ENCODE data around the gene BICD1.
A peak's percentile ranks its signal among the peaks of the same experiment; 100 is the strongest.

The BICD1 gene

DNA sequence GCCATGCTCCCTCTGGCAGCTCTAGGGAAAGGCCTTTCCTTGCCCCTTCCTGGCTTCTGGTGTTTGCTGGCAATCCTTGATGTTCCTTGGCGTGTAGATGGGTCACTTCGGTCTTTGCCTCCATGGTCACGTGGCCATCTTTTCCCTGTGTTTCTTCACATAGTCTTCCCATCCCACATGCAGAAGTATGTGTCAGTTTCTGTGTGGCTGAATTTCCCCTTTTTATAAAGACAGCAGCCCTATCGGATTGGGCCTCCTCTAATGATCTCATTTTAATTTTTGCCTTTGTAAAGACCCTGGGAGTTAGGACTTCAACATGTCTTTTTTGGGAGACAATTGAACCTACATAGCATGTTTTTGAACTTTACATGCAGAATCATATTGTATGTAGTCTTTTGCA, 185.5 kb downstream of the BICD1 start:
- no peak for DNase-seq (ENCODE audit: low spot score)
- in situ Hi-C loops (cut with MboI; ENCODE audit: low pct_unique_long_range_greater_than_20kb, low sequenced_read_pairs, unreplicated experiment) = loop anchor here (25.0 kb wide), 1 partner anchor 180 kb away; the partner anchor contains the start of gene BICD1
- TF ChIP-seq, protein P1, sequence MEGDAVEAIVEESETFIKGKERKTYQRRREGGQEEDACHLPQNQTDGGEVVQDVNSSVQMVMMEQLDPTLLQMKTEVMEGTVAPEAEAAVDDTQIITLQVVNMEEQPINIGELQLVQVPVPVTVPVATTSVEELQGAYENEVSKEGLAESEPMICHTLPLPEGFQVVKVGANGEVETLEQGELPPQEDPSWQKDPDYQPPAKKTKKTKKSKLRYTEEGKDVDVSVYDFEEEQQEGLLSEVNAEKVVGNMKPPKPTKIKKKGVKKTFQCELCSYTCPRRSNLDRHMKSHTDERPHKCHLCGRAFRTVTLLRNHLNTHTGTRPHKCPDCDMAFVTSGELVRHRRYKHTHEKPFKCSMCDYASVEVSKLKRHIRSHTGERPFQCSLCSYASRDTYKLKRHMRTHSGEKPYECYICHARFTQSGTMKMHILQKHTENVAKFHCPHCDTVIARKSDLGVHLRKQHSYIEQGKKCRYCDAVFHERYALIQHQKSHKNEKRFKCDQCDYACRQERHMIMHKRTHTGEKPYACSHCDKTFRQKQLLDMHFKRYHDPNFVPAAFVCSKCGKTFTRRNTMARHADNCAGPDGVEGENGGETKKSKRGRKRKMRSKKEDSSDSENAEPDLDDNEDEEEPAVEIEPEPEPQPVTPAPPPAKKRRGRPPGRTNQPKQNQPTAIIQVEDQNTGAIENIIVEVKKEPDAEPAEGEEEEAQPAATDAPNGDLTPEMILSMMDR (IDR thresholded peaks at IDR 0.05; ENCODE audit: extremely low read depth, insufficient read depth, missing control alignments) = no peak

DNA sequence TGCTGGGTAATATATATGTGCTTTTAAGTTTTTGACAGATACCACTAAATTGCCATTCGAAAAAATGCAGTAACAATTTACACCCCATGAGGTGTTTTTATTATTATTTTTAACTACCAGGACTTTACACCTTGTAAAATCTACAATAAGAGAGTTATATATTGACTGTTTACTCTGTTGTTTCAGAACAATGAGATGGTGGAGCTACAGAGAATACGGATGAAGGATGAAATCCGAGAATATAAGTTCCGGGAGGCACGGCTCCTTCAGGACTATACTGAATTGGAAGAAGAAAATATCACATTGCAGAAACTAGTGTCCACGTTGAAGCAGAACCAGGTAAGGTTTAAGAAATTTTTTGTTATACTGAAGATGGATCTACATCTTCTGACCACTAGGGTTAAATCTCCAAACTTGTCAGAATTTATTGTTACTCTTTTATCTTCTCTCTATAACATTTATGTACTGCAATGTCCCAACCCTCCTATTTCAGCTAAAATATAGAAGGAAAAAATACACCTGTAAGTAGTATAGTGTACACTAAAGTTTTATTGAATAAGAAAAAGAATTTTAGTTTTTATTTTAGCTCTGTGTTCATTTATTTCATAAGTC, 187.3 kb downstream of the BICD1 start:
- TF ChIP-seq, protein P1 (IDR thresholded peaks at IDR 0.05; ENCODE audit: extremely low read depth, insufficient read depth, missing control alignments) = no peak
- in situ Hi-C loops (cut with MboI; ENCODE audit: low pct_unique_long_range_greater_than_20kb, low sequenced_read_pairs, unreplicated experiment) = loop anchor here (25.0 kb wide), 1 partner anchor 182 kb away; the partner anchor contains the start of gene BICD1
- no peak for DNase-seq (ENCODE audit: low spot score)

DNA sequence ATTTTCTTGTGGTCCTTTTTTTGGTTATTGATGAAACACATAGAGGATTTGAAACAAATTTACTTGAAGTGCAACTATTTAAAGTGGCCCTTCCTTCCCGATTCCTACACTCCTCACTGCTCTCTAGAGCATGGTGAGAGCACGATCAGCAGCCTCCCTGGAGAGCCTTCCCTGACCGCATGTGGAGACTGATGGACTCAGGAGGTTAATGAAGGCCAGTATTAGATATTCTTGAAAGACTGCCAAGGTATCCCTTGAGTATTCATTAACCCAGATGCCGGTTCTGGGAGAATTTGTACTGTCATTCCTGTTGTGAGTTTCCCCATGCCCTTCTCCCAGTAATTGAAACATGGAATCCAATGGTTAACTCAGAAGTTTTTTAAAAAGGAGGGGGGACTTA, 189.9 kb downstream of the BICD1 start:
- no peak for DNase-seq (ENCODE audit: low spot score)
- in situ Hi-C loops (cut with MboI; ENCODE audit: low pct_unique_long_range_greater_than_20kb, low sequenced_read_pairs, unreplicated experiment) = loop anchor here (25.0 kb wide), 1 partner anchor 184 kb away; the partner anchor contains the start of gene BICD1
- TF ChIP-seq, protein P1 (IDR thresholded peaks at IDR 0.05; ENCODE audit: extremely low read depth, insufficient read depth, missing control alignments) = no peak

- DNase-seq (ENCODE audit: low spot score) = no peak
- in situ Hi-C loops (cut with MboI; ENCODE audit: low pct_unique_long_range_greater_than_20kb, low sequenced_read_pairs, unreplicated experiment) = loop anchor here (25.0 kb wide), 1 partner anchor 187 kb away; the partner anchor contains the start of gene BICD1
- TF ChIP-seq, protein P1 (IDR thresholded peaks at IDR 0.05; ENCODE audit: extremely low read depth, insufficient read depth, missing control alignments) = no peak
These were observed 192.3 kb downstream of the BICD1 start for GRCh38 chr12:32298917-32299316.

DNA sequence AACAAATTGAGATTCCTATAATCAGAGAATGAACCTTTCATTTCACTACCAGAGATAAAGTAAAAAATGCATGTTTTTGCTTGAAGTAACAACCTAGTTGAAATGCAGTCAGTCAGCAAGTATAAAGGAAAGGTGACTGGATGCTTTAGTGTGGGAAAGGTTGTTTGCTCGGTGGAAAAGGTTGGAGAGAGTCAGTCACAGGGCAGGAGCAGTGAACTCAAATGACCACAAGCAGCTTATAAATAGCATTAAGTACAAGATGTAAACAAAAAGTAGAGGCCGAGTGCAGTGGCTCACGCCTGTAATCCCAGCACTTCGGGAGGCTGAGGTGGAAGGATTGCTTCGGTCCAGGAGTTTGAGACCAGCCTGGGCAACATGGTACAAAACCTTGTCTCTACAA, 194.6 kb downstream of the BICD1 start:
- in situ Hi-C loops (cut with MboI; ENCODE audit: low pct_unique_long_range_greater_than_20kb, low sequenced_read_pairs, unreplicated experiment) = loop anchor here (10.0 to 25.0 kb wide), 5 partner anchors 239 to 896 kb away; partner anchors contain the start of gene ETFBKMT
- TF ChIP-seq, protein P1 (IDR thresholded peaks at IDR 0.05; ENCODE audit: extremely low read depth, insufficient read depth, missing control alignments) = no peak
- DNase-seq (ENCODE audit: low spot score) = no peak

- in situ Hi-C loops (cut with MboI; ENCODE audit: low pct_unique_long_range_greater_than_20kb, low sequenced_read_pairs, unreplicated experiment) = loop anchor here (10.0 to 25.0 kb wide), 5 partner anchors 240 to 898 kb away; partner anchors contain the start of gene ETFBKMT
- TF ChIP-seq, protein P1 (IDR thresholded peaks at IDR 0.05; ENCODE audit: extremely low read depth, insufficient read depth, missing control alignments) = peak; percentile 58
- DNase-seq (ENCODE audit: low spot score) = peak; percentile 45
These were observed 195.8 kb downstream of the BICD1 start for GRCh38 chr12:32302218-32303173.
